Choroid plexus epithelial cell (primary cell): Measurements from ENCODE around the gene ATP2C1.

Experiments used
- DNase-seq: peaks from one replicate; pipeline ENCODE4 v3.0.0-alpha.2; 2010; ENCODE audit warnings: low read depth
- H3K4me3 ChIP-seq: 2 replicates; pipeline ENCODE4 v1.5.1; 2011; ENCODE audit warnings: low read depth, mild to moderate bottlenecking, control low read depth, low read length, moderate library complexity
- TF ChIP-seq, protein P1 (sequence below): conservative IDR thresholded peaks from 2 replicates; pipeline ENCODE4 v1.5.1; 2011; ENCODE audit warnings: low read depth, mild to moderate bottlenecking, control low read depth, inconsistent platforms, low read length, moderate library complexity

Gene ATP2C1

GRCh38 chr3:130934442-130935089 is 40.7 kb downstream of the ATP2C1 start:
- H3K4me3 ChIP-seq = no peak overlapping the region
- DNase-seq = peak; percentile 36
- TF ChIP-seq, protein P1, sequence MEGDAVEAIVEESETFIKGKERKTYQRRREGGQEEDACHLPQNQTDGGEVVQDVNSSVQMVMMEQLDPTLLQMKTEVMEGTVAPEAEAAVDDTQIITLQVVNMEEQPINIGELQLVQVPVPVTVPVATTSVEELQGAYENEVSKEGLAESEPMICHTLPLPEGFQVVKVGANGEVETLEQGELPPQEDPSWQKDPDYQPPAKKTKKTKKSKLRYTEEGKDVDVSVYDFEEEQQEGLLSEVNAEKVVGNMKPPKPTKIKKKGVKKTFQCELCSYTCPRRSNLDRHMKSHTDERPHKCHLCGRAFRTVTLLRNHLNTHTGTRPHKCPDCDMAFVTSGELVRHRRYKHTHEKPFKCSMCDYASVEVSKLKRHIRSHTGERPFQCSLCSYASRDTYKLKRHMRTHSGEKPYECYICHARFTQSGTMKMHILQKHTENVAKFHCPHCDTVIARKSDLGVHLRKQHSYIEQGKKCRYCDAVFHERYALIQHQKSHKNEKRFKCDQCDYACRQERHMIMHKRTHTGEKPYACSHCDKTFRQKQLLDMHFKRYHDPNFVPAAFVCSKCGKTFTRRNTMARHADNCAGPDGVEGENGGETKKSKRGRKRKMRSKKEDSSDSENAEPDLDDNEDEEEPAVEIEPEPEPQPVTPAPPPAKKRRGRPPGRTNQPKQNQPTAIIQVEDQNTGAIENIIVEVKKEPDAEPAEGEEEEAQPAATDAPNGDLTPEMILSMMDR = no peak

DNA sequence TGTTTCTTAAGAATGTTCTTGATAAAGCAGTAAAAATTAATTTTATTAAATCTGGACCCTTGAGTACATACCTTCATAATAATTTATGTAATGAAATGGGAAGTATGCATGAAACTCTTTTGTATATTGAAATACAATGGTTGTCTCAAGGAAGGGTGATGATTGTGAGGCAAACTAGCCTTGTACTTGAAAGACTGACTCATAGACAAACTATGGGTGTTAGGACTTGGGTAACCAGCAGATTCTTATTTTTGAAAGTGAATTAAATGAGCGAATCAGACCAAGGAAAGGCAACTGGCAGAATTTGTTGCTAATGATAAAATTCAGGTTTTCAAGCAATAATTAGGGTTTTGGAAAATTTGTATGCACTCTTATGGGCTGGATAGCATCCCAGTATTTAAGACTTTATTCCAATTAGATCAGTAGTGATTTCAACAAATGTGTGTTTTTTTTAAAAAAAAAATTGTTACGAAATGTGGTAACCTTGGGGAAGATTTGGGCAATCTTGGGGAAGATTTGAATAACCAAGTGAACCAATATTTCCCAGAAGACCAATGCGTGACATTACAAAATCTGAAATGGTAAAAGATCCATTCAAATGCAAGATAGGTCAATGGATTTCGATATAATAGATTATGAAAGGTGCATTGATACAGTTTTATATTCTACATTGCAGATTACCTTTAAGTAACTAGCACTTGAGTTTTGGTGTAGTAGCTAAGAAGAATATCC is 42.0 kb downstream of the ATP2C1 start:
- peak; percentile 88 for DNase-seq
- TF ChIP-seq, protein P1 = no peak

GRCh38 chr3:130939753-130940152 is 45.9 kb downstream of the ATP2C1 start:
- TF ChIP-seq, protein P1 = no peak
- peak; percentile 76 for DNase-seq
- no peak overlapping the region for H3K4me3 ChIP-seq

More for the DNA sequence above, 42.0 kb downstream of the ATP2C1 start:
- H3K4me3 ChIP-seq = no peak overlapping the region

DNA sequence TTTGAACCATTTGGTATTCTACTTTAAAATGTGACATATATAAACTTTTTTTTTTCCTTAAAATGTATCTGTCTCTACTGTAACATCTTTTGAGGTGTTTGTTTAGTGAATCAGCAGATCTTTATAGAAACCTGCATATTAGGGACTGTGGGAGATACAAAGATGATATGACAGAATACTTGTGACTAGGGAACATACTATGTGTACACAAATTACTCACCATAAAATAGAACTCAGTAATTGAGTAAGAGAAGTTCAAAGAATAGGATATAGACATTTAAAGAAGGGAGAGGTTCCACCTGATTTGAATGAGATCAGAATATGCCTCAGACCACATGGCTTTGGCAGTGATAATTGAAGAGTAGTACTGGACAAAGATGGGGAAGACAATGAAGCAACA is 47.9 kb downstream of the ATP2C1 start:
- no peak for DNase-seq
- no peak overlapping the region for H3K4me3 ChIP-seq
- TF ChIP-seq, protein P1 = no peak

GRCh38 chr3:130946882-130947281 is 53.0 kb downstream of the ATP2C1 start:
- no peak for DNase-seq
- TF ChIP-seq, protein P1 = no peak
- no peak overlapping the region for H3K4me3 ChIP-seq

DNA sequence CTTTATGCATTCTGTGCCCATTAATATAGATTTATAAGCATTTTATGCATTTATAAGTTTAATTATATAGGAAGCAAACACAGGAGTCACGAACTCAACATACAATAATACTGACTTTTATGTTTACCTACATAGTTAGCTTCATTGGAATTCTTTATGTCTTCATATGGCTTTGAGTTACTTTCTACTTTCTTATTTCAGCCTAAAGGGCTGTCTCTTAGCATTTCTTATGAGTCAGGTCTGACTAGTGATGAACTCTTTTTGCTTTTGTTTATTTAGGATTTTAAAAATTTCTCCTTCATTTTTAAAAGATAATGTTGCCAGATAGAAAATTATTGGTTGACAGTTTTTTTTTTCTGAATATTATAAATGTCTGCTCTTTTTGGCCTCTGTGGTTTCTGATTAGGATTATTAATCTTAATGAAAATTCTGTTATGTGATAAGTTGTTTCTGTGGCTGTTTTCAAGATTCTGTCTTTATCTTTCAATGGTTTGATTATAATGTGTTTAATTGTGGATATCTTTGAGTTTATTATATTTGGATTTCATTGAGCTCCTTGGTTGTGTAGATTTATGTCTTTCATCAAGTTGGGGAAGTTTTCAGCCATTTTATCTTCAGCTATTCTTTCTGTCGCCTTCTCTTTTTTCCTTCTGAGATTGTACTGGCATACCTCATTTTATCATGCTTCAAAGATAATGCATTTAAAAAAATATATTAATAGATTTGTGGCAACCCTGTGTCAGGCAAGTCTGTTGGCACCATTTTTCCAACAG is 54.3 kb downstream of the ATP2C1 start:
- TF ChIP-seq, protein P1 = no peak
- H3K4me3 ChIP-seq = no peak overlapping the region
- no peak for DNase-seq
